Glutamatergic neuron (in vitro differentiated cells): ENCODE results near the gene BATF. TPM values are rescaled to one million over a fixed set of nuclear protein-coding genes. Genes with fewer than 3 reads are reported as not detected.

Source experiments
- DNase-seq: peaks from one replicate; pipeline ENCODE4 v3.0.0; 2022
- H3K27ac Mint-ChIP-seq: one replicate; pipeline ENCODE4 v1.8.0; 2020; ENCODE audit warnings: mild to moderate bottlenecking, mixed read lengths, inconsistent platforms; ENCODE audit not compliant: unreplicated experiment
- H3K27me3 Mint-ChIP-seq: one replicate; pipeline ENCODE4 v1.8.0; 2020; ENCODE audit warnings: mild to moderate bottlenecking, moderate library complexity, mixed read lengths, inconsistent platforms; ENCODE audit not compliant: unreplicated experiment
- H3K36me3 Mint-ChIP-seq: one replicate; pipeline ENCODE4 v1.8.0; 2020; ENCODE audit warnings: mild to moderate bottlenecking, mixed read lengths, inconsistent platforms; ENCODE audit not compliant: unreplicated experiment
- H3K4me1 Mint-ChIP-seq: one replicate; pipeline ENCODE4 v1.8.0; 2020; ENCODE audit warnings: mild to moderate bottlenecking, low read depth, mixed read lengths, inconsistent platforms; ENCODE audit not compliant: unreplicated experiment
- H3K4me3 Mint-ChIP-seq: one replicate; pipeline ENCODE4 v1.8.0; 2020; ENCODE audit warnings: mild to moderate bottlenecking, mixed read lengths, inconsistent platforms; ENCODE audit not compliant: unreplicated experiment
- H3K9me3 Mint-ChIP-seq: one replicate; pipeline ENCODE4 v1.8.0; 2020; ENCODE audit warnings: mild to moderate bottlenecking, moderate library complexity, mixed read lengths, inconsistent platforms; ENCODE audit not compliant: unreplicated experiment
- CTCF ChIP-seq: fragments of 200-600 bp; sonication (generic); IDR thresholded peaks from one replicate; pipeline ENCODE4 v1.5.0; 2021; ENCODE audit not compliant: partially characterized antibody, unreplicated experiment
- total RNA-seq: library from RNA; stranded (reverse); fragmentation: NEBNext Ultra II Directional; extraction: Animal tissue kit (Norgen Biotek cat#: 25700); gene quantifications from one replicate; pipeline ENCODE4 v1.2.1, GENCODE V29; 2021; ENCODE audit not compliant: unreplicated experiment

BATF gene
- total RNA-seq, 1 donor from 2014 or later, result not detected

- no peaks in the 10 kb centered on the region for H3K4me1 Mint-ChIP-seq
- DNase-seq, result no peak
- H3K27ac Mint-ChIP-seq, result no peak overlapping the region
- TF ChIP-seq CTCF, result no peak
- peaks cover 5% of the 10 kb centered on the region for H3K36me3 Mint-ChIP-seq
- H3K27me3 Mint-ChIP-seq, result peaks cover 5% of the 10 kb centered on the region
- no peaks in the 10 kb centered on the region for H3K9me3 Mint-ChIP-seq
- H3K4me3 Mint-ChIP-seq, result no peak overlapping the region
These were observed 39.8 kb downstream of the BATF start for GRCh38 chr14:75562089-75562488.

- H3K27me3 Mint-ChIP-seq, result peaks cover 5% of the 10 kb centered on the region
- no peaks in the 10 kb centered on the region for H3K4me1 Mint-ChIP-seq
- H3K9me3 Mint-ChIP-seq, result no peaks in the 10 kb centered on the region
- no peak for TF ChIP-seq CTCF
- H3K4me3 Mint-ChIP-seq, result no peak overlapping the region
- H3K36me3 Mint-ChIP-seq, result peaks cover 5% of the 10 kb centered on the region
- H3K27ac Mint-ChIP-seq, result no peak overlapping the region
- DNase-seq, result no peak
These were observed 40.2 kb downstream of the BATF start for GRCh38 chr14:75562489-75562888.

- TF ChIP-seq CTCF, result no peak
- peaks cover 1% of the 10 kb centered on the region for H3K4me1 Mint-ChIP-seq
- no peaks in the 10 kb centered on the region for H3K9me3 Mint-ChIP-seq
- H3K27me3 Mint-ChIP-seq, result peaks cover 5% of the 10 kb centered on the region
- no peak for DNase-seq
- H3K36me3 Mint-ChIP-seq, result peaks cover 5% of the 10 kb centered on the region
- no peak overlapping the region for H3K4me3 Mint-ChIP-seq
- H3K27ac Mint-ChIP-seq, result no peak overlapping the region
These were observed 41.7 kb downstream of the BATF start for GRCh38 chr14:75563931-75564330.

- H3K9me3 Mint-ChIP-seq, result peaks cover 2% of the 10 kb centered on the region
- no peak for TF ChIP-seq CTCF
- H3K27ac Mint-ChIP-seq, result no peak overlapping the region
- peaks cover 10% of the 10 kb centered on the region for H3K4me1 Mint-ChIP-seq
- peaks cover 5% of the 10 kb centered on the region for H3K36me3 Mint-ChIP-seq
- peaks cover 5% of the 10 kb centered on the region for H3K27me3 Mint-ChIP-seq
- DNase-seq, result no peak
- H3K4me3 Mint-ChIP-seq, result no peak overlapping the region
These were observed 42.8 kb downstream of the BATF start for GRCh38 chr14:75565056-75565455.

GRCh38 chr14:75566321-75566720 is 44.1 kb downstream of the BATF start:
- H3K27me3 Mint-ChIP-seq, result peaks cover 5% of the 10 kb centered on the region
- no peak overlapping the region for H3K27ac Mint-ChIP-seq
- no peak overlapping the region for H3K4me3 Mint-ChIP-seq
- H3K4me1 Mint-ChIP-seq, result peaks cover 10% of the 10 kb centered on the region
- peaks cover 2% of the 10 kb centered on the region for H3K9me3 Mint-ChIP-seq
- no peak for TF ChIP-seq CTCF
- no peak for DNase-seq
- peaks cover 5% of the 10 kb centered on the region for H3K36me3 Mint-ChIP-seq
